ELR (cell line): Measurements from ENCODE around the gene MAD1L1.

ENCODE experiments used
- DNase-seq: peaks from one replicate; pipeline ENCODE4 v3.0.0-alpha.2; 2015; ENCODE audit warnings: low read depth

MAD1L1 gene

DNA sequence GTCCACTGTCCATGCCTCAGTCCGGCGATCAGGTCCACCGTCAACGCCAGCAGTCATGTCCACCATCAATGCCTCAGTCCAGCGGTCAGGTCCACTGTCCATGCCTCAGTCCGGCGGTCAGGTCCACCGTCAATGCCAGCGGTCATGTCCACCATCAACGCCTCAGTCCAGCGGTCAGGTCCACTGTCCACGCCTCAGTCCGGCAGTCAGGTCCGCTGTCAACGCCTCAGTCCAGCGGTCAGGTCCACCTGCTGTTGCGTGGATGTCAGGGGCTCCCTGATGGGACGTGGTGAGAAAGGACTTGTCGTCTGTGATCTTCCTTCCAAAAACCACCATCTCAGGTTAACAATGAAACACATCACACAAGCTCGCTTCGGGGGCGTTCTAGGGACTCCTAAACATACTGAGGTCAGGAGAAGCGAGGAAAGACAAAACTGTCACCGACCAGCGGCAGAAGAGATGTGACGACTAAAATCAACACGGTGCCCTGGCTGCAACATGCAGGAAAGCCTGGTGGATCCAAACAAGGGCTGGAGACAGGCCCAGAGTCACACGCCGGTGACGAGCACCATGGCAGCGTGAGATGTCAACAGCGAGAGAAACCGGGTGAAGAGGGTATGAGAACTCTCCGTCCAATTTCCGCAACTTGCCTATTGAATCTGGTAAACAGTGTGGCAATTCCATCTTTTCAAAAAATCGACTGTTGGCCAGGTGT is 264.2 kb downstream of the MAD1L1 start:
- DNase-seq, result no peak

DNA sequence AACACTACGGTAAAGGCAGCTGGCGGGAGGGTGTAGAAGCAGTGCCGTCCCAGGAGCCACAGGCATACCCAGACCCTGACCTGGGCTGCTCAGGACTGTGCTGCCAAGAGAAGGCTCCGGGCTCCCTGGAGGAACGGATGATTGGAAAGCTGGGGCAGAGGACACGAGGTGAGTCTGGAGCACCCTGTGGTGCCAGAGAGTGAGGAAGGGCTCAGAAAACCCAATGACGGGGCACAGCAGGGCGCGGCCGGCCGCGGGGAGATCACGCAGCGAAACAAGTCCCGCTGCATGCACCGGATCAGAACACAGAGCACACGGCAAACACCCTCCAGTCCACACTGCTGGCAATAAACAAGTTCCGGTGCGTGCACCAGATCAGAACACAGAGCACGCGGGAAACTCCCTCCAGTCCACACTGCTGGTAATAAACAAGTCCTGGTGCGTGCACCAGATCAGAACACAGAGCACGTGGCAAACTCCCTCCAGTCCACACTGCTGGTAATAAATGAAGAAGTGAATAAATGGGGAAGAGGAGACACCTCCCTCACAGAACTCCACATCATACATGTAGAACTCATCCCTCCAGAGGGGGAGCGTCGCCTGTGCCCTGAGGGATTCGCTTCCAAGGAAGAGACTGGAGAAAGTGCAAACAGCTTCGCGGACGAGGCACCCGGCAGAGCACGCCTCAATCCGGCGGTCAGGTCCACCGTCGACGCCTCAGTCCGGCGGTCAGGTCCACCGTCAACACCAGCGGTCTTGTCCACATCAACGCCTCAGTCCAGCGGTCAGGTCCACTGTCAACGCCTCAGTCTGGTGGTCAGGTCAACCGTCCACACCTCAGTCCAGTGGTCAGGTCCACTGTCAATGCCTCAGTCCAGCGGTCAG is 265.0 kb downstream of the MAD1L1 start:
- DNase-seq, result no peak

DNA sequence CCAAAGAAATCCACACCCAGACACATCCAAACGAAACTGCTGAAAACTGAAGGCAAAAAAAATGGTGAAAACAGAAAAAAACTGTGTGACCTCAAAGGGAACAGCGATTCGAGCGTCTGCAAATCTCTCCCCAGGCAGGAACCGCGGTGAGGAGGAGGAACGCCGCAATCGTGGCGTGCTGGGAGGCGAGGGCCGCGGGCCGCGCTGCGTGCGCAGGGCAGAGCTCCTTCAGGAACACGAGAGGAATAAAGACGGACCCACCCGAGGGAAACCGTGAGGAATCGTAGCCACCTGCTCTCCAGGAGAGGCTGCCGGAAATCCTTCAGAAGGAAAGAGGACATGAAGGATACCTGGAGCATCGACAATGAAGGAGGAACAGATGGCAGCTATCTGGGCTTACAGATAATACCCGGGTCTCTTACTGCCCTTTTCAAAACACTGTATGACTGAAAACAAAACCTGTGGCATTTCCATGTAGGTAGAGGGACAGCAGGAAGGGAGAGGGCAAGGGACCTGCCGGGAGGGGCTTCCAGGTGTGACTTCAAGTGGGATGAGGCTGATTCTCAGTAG is 266.0 kb downstream of the MAD1L1 start:
- DNase-seq, result no peak

DNA sequence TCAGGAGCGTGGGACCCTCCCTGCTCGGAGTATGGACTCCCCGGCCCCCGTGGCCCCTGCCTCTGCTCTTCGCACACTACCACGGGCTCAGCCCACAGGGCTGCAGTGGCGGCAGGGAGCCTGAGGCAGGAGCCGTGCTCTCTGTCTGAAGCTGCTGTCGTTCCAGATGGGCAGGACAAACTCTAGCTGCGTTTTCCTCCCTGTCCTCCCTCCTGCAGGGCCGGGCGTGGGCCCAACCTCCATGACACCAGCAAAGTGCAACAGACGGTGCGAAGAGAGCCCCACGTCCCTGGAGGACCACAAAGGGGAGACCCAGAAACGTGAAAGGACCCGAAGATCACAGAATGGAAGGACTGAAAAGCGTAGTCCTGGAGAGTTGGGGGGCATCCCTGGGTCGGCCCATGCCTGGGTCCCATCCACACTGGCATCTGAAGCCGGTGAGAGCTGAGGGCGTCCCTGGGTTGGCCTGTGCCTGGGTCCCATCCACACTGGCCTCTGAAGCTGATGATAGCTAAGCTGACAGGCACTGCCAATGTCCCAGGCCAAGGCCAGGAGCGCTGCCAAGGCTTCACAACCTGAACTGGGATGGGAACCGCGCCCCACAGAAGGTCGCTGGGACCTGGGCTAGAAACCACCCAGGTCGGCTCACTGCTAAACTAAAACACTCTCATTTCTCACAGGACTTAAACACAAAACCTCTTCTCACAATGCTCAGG is 267.0 kb downstream of the MAD1L1 start:
- no peak for DNase-seq

DNA sequence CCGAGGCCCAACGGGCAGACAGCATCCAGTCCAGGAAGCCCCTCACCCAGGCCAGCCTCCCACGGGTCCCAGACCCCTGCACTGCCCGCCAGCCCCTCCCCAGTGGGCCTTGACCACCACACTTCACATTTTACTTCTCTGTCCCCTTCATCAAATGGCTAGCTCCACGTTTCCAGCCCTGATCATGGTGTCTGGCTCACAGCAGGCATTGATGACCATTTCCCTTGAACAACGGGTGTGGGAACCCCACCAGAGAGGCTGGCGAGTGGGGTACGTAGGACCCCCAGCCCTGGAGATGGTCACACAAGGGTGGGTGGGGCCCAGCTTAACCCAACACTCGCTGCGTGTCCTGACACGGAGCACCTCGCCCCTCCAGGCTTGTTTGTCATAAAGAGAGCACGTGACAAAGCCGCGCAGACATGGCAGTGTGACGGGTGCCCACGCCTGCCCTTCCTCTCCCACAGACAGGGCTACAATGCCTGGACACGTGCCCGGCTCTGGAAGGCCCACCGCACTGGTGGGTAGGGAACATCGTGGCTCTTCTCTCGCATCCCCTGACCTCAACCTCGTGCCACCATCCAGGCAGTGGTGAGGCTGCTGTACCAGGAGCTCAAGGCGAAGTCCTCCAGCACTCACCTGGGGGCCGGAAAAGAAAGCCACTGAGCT is 267.7 kb downstream of the MAD1L1 start:
- DNase-seq, result no peak

DNA sequence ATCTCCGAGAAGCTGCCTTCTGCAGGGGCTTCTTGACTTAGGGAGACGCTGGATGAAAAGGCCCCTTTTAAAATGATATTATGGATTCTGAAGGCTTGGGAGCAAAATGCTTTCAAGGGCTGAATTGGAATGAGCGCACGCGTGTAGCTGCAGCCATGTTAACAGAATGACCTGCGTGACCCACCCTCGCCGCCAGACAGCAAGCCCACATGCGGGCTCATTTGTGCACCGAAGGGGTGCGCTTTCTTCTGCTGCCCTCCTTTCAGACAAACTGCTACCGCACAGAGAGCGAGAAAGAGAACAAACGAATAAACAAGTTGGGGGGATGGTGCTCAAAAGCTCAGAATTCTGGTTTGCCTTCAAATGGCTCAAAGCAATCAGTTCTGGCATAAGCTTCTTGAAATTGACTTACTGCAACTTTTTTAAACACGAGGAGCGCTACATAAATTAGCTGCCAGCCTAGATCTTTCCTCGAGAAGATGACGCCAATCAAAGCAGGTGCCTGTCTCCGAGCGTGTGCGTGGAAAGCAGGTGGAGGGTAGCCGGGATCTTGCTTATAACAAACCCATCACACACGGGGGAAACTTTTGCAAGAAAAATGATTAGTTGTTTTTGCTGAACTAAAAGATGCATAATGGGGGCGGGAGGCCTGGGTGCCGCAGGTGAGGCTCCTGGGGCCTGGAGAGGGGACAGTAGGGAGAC is 268.4 kb downstream of the MAD1L1 start:
- DNase-seq, result no peak

DNA sequence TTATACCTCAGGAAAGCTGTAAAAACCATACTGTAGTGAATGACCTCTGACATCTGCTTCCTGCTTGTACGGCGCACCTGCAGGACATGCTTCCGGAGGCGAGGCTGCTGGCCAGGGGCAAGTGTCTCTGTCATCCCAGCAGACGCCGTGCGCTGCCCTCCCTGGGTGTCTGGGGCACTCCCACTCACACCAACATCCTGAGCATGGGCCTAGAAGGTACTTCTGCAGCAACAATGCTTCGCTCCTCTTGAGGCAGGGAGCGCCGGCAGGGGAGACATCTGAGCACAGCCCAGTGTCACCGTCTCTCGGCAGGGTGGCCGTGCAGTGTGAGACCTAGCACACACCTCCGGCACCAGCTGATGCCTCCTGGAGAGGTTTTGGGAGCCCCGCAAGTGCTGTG is 269.2 kb downstream of the MAD1L1 start:
- no peak for DNase-seq

DNA sequence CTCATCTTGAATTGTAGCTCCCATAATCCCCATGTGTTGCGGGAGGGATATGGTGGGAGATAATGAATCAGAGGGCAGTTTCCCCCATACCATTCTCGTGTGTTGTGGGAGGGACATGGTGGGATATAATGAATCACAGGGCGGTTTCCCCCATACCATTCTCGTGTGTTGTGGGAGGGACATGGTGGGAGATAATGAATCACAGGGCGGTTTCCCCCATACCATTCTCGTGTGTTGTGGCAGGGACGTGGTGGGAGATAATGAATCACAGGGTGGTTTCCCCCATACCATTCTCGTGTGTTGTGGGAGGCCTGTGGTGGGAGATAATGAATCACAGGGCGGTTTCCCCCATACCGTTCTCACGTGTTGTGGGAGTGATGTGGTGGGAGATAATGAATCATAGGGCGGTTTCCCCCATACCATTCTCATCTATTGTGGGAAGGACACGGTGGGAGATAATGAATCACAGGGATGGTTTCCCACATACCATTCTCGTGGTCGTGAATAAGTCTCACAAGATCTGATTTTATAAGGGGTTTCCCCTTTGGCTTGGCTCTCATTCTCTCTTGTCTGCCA is 271.0 kb downstream of the MAD1L1 start:
- DNase-seq, result peak; percentile 98

DNA sequence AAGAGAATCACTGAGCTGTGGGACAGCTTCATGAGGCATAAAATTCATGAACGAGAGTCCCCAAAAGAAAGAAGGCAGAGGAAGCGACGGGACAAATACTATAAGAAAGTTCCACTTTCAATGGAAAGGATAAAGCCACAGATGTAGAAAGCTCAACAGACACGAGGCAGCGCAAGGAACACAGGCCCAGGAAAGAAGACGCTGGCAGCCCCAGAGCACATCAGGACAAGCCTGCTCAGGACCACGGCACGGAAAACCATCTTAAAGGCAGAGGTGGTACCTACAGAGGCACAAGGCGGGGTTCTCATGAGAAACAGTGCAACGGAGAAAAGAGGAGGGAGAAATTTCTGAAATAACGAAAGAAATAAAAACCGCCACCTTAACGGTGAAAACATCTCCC is 273.4 kb downstream of the MAD1L1 start:
- no peak for DNase-seq

DNA sequence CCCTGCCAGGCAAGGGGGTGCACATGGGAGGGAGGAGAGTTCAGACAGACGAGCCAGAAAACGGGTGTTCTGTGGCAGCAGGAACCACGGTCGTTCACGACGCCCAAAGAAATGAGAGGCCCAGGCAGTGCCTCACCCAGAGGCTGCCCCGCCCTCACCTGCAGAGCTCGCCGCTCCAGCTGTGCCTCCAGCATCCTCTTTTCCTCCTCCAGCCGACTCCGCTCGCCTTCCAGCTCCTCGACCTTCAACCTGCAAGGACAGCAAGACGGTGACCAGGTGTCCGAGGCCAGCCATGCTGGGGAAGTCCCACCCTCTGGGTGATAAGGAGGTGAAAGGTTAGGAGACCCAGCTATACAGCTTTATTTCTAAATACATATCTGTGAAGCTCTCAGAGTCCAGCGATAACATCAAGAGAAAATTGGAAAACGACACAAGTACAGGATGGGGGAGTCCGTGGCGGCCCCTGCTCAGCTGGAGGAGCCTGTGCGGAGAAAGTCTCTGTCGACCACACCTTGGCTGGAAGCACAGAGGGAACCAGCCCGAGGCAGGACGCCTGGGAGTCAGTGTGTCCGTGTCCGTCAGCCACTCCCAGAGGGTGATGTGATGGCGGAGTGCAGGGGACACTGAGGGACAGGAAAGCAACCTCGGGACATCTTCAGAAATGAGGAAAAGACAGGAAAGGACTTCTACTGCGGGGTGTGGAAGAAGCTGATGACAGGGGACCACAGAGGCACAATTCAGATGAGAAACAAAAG is 275.1 kb downstream of the MAD1L1 start:
- DNase-seq, result no peak

DNA sequence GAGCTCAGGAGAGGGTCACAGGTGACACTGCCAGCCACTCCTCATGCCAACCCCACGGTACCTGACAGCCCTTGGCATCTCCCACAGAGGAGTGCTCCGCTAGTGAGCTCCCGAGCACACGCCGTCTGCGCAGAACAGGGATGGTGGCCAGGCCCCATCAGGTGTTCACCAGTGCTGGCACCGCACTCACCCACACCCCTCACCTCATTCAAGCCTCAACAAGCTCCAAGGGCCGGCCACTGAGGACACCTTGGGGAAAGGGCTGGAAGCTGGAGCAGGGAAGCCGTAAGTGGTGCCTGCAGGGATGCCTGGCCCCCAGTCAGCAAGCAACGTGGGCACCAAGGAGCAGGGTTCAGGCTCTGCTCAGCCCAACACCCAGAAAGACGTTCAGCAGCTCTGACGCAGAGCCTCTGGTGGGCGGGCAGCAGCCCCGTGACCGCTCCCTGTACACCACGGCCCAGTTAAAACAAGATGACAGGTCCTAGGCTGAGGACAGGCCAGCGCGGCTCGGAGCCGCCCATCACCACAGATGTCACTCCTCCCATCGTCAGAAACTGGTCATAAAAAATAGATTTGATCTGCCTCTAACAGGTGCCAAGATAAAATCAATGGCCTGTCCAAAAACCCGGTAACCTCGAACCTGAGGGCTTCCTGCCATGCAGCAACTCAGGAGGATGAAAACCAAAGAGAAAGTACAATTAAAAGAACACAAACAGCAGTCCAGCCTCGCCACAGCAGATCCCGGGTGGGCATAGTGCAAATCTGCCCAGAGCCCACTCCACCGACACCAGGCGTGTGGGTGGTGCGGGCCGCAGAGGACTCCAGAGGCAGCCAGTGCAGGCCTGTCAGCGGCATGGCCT is 275.9 kb downstream of the MAD1L1 start:
- DNase-seq, result no peak

DNA sequence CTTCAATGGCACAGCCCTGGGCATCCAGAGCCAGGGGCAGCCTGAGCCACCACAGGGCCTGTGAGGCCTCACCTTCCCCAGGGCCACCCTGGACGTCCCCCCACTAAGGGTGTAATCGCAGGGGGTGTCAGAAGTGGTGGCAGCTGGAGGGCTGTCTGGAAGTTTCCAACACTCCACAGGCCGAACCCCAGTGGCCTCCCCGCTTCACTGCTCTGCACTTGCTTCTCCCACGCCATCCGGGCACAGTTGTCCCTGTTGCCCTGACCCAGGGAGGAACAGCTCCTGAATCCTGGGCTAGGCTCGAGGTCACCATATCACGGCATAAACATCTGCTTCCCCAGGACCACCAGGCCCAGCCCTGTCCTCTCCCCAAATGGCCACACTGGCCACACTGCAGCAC is 276.6 kb downstream of the MAD1L1 start:
- no peak for DNase-seq

DNA sequence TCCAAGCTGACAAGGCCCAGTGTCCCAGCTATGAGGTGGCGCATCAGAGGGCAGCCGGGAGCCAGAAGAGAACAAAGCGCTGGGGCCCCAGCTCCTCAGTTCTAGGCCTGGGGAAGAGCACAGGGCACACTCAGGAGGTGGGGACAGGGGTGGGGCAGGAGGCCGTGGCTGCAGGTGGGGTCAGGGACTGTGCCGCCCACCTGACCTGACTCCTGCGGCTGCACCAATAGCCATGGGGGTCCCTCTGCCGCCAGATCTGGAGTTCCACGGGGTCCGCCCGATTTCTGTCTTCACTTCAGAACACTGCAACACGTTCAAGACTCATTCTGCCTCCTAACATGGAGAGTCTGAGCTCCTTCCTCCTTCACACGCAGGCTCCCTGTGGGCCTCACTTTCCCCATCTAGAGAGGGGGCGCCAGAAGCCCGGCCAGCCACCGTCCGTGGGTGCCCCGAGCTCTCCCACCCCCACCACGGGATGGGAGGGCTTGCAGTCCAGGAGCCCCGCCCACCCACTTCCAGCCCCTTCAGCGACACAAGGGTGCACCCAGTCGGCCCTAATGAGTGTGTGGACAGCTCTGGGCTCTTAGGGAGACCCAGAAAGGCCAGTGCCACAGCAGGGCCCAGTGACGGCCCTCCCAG is 278.3 kb downstream of the MAD1L1 start:
- no peak for DNase-seq

DNA sequence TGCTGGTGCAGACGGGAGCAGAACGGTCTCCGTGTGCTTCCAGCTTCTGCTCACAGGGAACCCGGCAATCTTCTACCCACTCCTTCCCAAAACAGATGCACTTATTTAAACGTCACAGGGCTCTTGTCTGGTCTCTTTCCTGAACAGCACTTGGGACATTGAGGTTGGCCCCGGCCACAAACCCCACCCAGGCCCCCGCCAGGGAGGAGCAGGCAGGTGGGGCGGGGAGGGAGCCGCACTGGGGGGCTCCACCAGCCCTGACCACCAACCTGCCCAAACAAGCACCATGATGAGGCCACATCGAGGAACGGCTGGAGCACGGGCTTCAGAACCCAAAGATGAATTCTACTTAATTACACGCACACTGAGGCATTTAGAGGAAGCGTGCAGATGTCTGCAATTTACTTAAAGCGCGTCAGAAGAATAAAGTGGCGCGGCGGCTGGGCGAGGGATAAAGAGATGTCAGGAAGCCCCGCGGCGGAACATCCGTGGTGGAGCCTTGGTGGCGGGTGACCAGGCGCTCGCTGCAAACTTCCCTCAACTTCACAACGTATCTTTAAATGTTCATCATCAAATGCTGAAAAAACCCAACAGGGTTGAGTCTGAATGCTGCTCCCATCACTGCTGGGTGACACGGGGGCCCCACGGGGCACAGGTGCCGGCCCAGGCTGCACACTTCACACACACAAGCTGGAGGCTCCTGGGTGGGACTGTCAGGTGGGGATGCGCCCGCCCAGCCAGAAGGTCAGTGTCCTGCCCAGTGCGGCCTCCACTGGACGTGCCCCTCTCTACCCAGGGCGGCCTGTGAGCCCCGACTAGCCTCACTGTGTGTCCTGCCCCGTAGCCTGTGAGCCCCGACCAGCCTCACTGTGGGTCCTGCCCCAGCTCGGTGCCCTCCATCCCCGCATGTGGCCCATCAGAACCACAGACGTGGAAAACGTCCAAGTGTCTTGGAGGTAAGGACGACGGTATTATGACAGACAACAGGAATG is 279.2 kb downstream of the MAD1L1 start:
- no peak for DNase-seq

DNA sequence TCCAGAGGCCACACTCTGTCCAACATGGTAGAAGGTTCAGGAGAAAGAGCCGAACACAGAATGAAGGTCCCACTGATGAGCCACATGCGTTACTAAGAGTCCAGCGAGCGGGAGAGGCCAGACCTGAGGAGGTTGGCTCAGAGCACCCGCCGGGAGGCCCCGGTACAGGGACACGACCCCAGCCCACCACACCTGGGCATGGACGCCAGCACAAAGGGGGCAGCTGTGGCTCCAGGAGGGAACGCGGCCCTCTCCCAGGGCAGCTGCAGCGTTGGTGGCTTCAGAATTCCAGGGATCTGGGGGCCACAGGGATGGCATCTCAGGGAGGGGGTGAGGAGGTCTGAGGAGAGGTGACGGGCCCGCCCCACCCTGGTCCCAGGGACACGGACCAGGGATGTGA is 280.0 kb downstream of the MAD1L1 start:
- no peak for DNase-seq

DNA sequence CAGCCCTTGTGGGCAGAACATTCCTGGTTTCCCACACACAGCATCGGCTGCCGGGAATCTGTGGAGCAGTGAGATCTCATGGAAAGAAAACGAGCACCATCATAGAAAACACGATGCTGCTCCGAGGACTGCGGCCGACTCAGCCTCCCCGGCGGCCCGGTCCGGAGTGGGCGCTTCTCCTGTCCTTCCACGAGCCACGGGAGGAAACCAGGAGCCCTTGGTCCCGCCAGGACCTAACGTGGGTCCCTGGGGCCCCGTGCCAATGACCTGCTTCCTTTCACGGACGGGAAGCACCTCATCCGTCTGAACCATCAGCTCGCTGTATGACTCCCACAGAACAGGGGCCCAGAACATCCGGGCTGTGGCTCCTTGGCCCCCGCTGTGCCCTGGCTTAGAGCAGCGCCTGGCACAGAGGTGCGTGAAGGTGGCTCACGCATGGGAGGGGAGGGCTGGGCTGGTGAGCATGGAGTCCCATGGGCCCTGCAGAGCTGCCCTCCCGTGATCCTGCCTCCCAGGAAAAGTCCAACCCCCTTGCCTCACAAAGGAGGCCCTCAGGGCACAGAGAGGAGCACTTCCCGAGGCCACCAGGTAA is 280.5 kb downstream of the MAD1L1 start:
- DNase-seq, result no peak

DNA sequence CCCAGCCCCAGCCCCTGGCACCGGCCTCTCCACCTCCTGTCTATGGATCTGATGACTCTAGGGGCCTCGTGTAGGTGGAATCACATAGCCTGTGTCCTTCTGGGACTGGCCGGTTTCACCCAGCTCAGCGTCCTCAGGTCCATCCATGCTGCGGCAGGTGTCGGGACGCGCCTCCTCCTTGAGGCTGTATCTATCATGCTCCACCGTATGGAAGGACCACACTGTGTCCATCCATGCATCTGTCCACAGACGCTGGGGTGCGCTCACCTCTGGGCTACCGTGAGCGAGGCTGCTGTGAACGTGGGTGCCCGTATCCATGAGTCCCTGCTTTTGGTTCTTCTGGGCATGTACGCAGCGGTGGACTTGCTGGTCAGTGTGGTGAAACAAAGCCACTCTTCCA is 281.1 kb downstream of the MAD1L1 start:
- no peak for DNase-seq
